H1 (cell line): ENCODE measurements around the gene SPECC1. TPM values are rescaled to one million over a fixed set of nuclear protein-coding genes. Genes with fewer than 3 reads are reported as not detected.

Experiments used
- CTCF ChIA-PET: fragments of 300-600 bp; sonication (Branson Sonifier 250); formaldehyde crosslinking; loops from one replicate; lab custom pipeline; 2021; ENCODE audit not compliant: partially characterized antibody; lab: Charles Lee
- POLR2A ChIA-PET: fragments of 300-600 bp; sonication (Branson Sonifier 250); formaldehyde crosslinking; loops from one replicate; lab custom pipeline; 2021; ENCODE audit warnings: inconsistent platforms; ENCODE audit not compliant: partially characterized antibody; lab: Charles Lee
- DNase-seq, 2 experiments: peaks; one replicate each; pipeline versions ENCODE4 v3.0.0 to v3.0.0-alpha.2; 2010 to 2022; ENCODE audit warnings: low spot score in 2 of 2, low read depth in 1 of 2, mixed read lengths in 1 of 2
- FAIRE-seq: peaks from 2 replicates; lab custom pipeline; 2011; peaks lifted over from hg19 to GRCh38; lab: Jason Lieb, UNC
- H2AFZ ChIP-seq: 2 replicates; pipeline ENCODE4 v1.8.1; 2012; ENCODE audit warnings: low read length, inconsistent platforms
- H2AK5ac ChIP-seq: 2 replicates; pipeline ENCODE4 v1.6.1; 2013; ENCODE audit warnings: low read depth, low read length
- H2BK120ac ChIP-seq: replicated peaks from 2 replicates; pipeline ENCODE3; 2013; ENCODE audit warnings: low read depth, low read length, inconsistent platforms
- H2BK12ac ChIP-seq: 2 replicates; pipeline ENCODE4 v1.6.1; 2013; ENCODE audit warnings: low read depth, low read length
- H2BK15ac ChIP-seq: 2 replicates; pipeline ENCODE4 v1.6.1; 2013; ENCODE audit warnings: low read length
- H2BK20ac ChIP-seq: 2 replicates; pipeline ENCODE4 v1.6.1; 2013; ENCODE audit warnings: low read length
- H2BK5ac ChIP-seq: 2 replicates; pipeline ENCODE4 v1.6.1; 2013; ENCODE audit warnings: low read depth, low read length
- H3K14ac ChIP-seq: 2 replicates; pipeline ENCODE4 v1.6.1; 2013; ENCODE audit warnings: inconsistent platforms; ENCODE audit not compliant: insufficient read length
- H3K18ac ChIP-seq: 2 replicates; pipeline ENCODE4 v1.6.1; 2013; ENCODE audit warnings: low read length; ENCODE audit errors: extremely low read depth
- H3K23ac ChIP-seq: 2 replicates; pipeline ENCODE4 v1.6.1; 2013; ENCODE audit warnings: inconsistent platforms; ENCODE audit not compliant: insufficient read length
- H3K23me2 ChIP-seq: 2 replicates; pipeline ENCODE4 v1.6.1; 2013; ENCODE audit warnings: low read depth, low read length
- H3K27ac ChIP-seq: 2 replicates; pipeline ENCODE4 v1.6.1; 2011; ENCODE audit warnings: low read depth, low read length, inconsistent platforms
- H3K27me3 ChIP-seq, 4 experiments: replicated peaks in 1 of 4; 1 replicate in 1 of 4; 2 replicates in 3 of 4; pipeline versions ENCODE4 v1.6.1 to v1.8.1; 2011 to 2013; ENCODE audit warnings: low read length in 3 of 4, mild to moderate bottlenecking in 3 of 4, inconsistent platforms in 2 of 4, mixed read lengths in 2 of 4, moderate library complexity in 1 of 4; ENCODE audit not compliant: control insufficient read depth in 3 of 4, insufficient read depth in 3 of 4; ENCODE audit errors: extremely low read depth in 1 of 4
- H3K36me3 ChIP-seq, 4 experiments: 2 replicates each; pipeline versions ENCODE4 v1.6.1 to v1.8.1; 2011 to 2013; ENCODE audit warnings: mild to moderate bottlenecking in 4 of 4, low read length in 3 of 4, moderate library complexity in 2 of 4, control low read depth in 1 of 4, inconsistent platforms in 1 of 4; ENCODE audit not compliant: insufficient read depth in 4 of 4, control insufficient read depth in 2 of 4
- H3K4ac ChIP-seq: replicated peaks from 2 replicates; pipeline ENCODE3; 2013; ENCODE audit warnings: low read length, low read depth, mixed read lengths, inconsistent platforms; ENCODE audit not compliant: insufficient read length
- H3K4me1 ChIP-seq, 4 experiments: replicated peaks in 1 of 4; 1 replicate in 1 of 4; 2 replicates in 3 of 4; pipeline versions ENCODE4 v1.6.1 to v1.8.1; 2011 to 2013; ENCODE audit warnings: low read length in 3 of 4, inconsistent platforms in 2 of 4, mixed read lengths in 1 of 4; ENCODE audit not compliant: insufficient read depth in 4 of 4, control insufficient read depth in 3 of 4
- H3K4me2 ChIP-seq, 2 experiments: 2 replicates each; pipeline versions ENCODE4 v1.6.1 to v1.8.1; 2011 to 2013; ENCODE audit warnings: low read depth in 2 of 2, low read length in 2 of 2, control low read depth in 1 of 2, inconsistent platforms in 1 of 2, mild to moderate bottlenecking in 1 of 2; ENCODE audit not compliant: insufficient read depth in 1 of 2
- H3K4me3 ChIP-seq, 4 experiments: fragments of 200-600, 300-600 bp in 1 of 4; sonication (generic), shearing (Covaris generic), sonication (Bioruptor Twin) in 1 of 4; 2 replicates each; pipeline versions ENCODE4 v1.5.1 to v1.8.1; 2011 to 2016; ENCODE audit warnings: low read length in 4 of 4, low read depth in 3 of 4, control low read depth in 2 of 4, inconsistent platforms in 2 of 4, mild to moderate bottlenecking in 2 of 4, mixed read lengths in 1 of 4, moderate library complexity in 1 of 4; ENCODE audit not compliant: insufficient read depth in 2 of 4; ENCODE audit errors: extremely low read depth in 1 of 4
- H3K56ac ChIP-seq: replicated peaks from 2 replicates; pipeline ENCODE3; 2013; ENCODE audit warnings: low read depth, mild to moderate bottlenecking, mixed read lengths, low read length, inconsistent platforms; ENCODE audit not compliant: insufficient read length
- H3K79me1 ChIP-seq: 2 replicates; pipeline ENCODE4 v1.6.1; 2013; ENCODE audit warnings: low read depth, low read length, control low read depth
- H3K79me2 ChIP-seq, 2 experiments: 2 replicates each; pipeline versions ENCODE4 v1.6.1 to v1.8.1; 2012 to 2013; ENCODE audit warnings: low read length in 2 of 2, mild to moderate bottlenecking in 2 of 2, inconsistent platforms in 1 of 2; ENCODE audit not compliant: insufficient read depth in 2 of 2, control insufficient read depth in 1 of 2
- H3K9ac ChIP-seq, 4 experiments: replicated peaks in 1 of 4; 1 replicate in 1 of 4; 2 replicates in 3 of 4; pipeline versions ENCODE4 v1.6.1 to v1.8.1; 2011 to 2013; ENCODE audit warnings: low read depth in 3 of 4, low read length in 3 of 4, control low read depth in 2 of 4, mild to moderate bottlenecking in 2 of 4, moderate library complexity in 2 of 4, inconsistent platforms in 1 of 4; ENCODE audit errors: extremely low read depth in 1 of 4
- H3K9me3 ChIP-seq, 2 experiments: 2 replicates each; pipeline versions ENCODE4 v1.6.1 to v1.8.1; 2012 to 2013; ENCODE audit warnings: mild to moderate bottlenecking in 2 of 2, moderate library complexity in 2 of 2, control low read depth in 1 of 2, inconsistent platforms in 1 of 2, low read depth in 1 of 2, low read length in 1 of 2, mixed read lengths in 1 of 2; ENCODE audit not compliant: insufficient read depth in 2 of 2
- H4K20me1 ChIP-seq, 2 experiments: replicated peaks in 1 of 2; 2 replicates each; pipeline versions ENCODE3 to v1.8.1; 2011 to 2013; ENCODE audit warnings: inconsistent platforms in 2 of 2, low read length in 2 of 2, mild to moderate bottlenecking in 1 of 2; ENCODE audit not compliant: insufficient read depth in 2 of 2, control insufficient read depth in 1 of 2
- H4K5ac ChIP-seq: 2 replicates; pipeline ENCODE4 v1.6.1; 2013; ENCODE audit warnings: low read length, low read depth, mixed read lengths, inconsistent platforms; ENCODE audit not compliant: insufficient read length
- H4K8ac ChIP-seq: 2 replicates; pipeline ENCODE4 v1.8.0; 2013; ENCODE audit warnings: mild to moderate bottlenecking, moderate library complexity, low read length, inconsistent platforms; ENCODE audit not compliant: insufficient read depth; ENCODE audit errors: extremely low read depth
- H4K91ac ChIP-seq: replicated peaks from 2 replicates; pipeline ENCODE3; 2013; ENCODE audit warnings: low read length, mixed read lengths, inconsistent platforms; ENCODE audit not compliant: insufficient read length
- EGR1 ChIP-seq: IDR thresholded peaks from 2 replicates; pipeline ENCODE4 v1.6.1; 2011; ENCODE audit warnings: low read depth, low read length, borderline replicate concordance
- RNF2 ChIP-seq: fragments of 200-900, 300-1000 bp; sonication (generic); IDR thresholded peaks from 2 replicates; pipeline ENCODE4 v1.7.1; 2016; ENCODE audit warnings: borderline replicate concordance, low read depth, mild to moderate bottlenecking, antibody characterized with exemption, low read length; ENCODE audit not compliant: poor library complexity, severe bottlenecking; ENCODE audit errors: missing control alignments
- SIN3A ChIP-seq, 2 experiments: IDR thresholded peaks in 1 of 2; conservative IDR thresholded peaks in 1 of 2; 2 replicates each; pipeline ENCODE4 v1.6.1; 2011 to 2012; ENCODE audit warnings: low read length in 2 of 2, improper control_type of control experiment in 1 of 2, low read depth in 1 of 2, mild to moderate bottlenecking in 1 of 2
- SP2 ChIP-seq: IDR thresholded peaks from 2 replicates; pipeline ENCODE4 v1.6.1; 2012; ENCODE audit warnings: mild to moderate bottlenecking, low read length, inconsistent platforms
- SP4 ChIP-seq: IDR thresholded peaks from 2 replicates; pipeline ENCODE4 v1.6.1; 2012; ENCODE audit warnings: low read length, inconsistent platforms
- SUZ12 ChIP-seq: fragments of 200-600 bp; sonication (generic); IDR thresholded peaks from 2 replicates; pipeline ENCODE4 v1.6.1; 2012; ENCODE audit warnings: mild to moderate bottlenecking, inconsistent platforms, low read length, moderate library complexity, mixed read lengths
- TAF1 ChIP-seq: IDR thresholded peaks from 2 replicates; pipeline ENCODE4 v1.6.1; 2011; ENCODE audit warnings: mild to moderate bottlenecking, low read depth, low read length
- WGBS, 2 experiments: shearing (Covaris generic) in 1 of 2; methylation state at CpG; one replicate each; pipeline versions ENCODE4 v1.1.6 to v1.1.7; 2013 to 2015; ENCODE audit warnings: low lambda C conversion rate in 2 of 2, mixed read lengths in 2 of 2, inconsistent platforms in 1 of 2, low coverage in 1 of 2, missing lambda C conversion rate in 1 of 2; ENCODE audit not compliant: insufficient replicate concordance in 2 of 2, insufficient coverage in 1 of 2, insufficient read length in 1 of 2; ENCODE audit errors: extremely low coverage in 1 of 2, missing lambda C conversion rate in 1 of 2; 5-methylcytosine and 5-hydroxymethylcytosine counted together
- polyA plus RNA-seq, 7 experiments: library from polyadenylated mRNA; depleted of rRNA in 3 of 7; stranded (reverse) in 5 of 7; unstranded in 2 of 7; fragments of >200 nt in 5 of 7; fragments of 200-250 nt in 2 of 7; gene quantifications; 1 replicate in 5 of 7; 2 replicates in 1 of 7; 4 replicates in 1 of 7; pipeline versions ENCODE4 v1.2.1 to v1.2.3, GENCODE V29; 2011 to 2013; ENCODE audit warnings: missing spikeins in 2 of 7, mixed read lengths in 2 of 7
- total RNA-seq: library from RNA; stranded (reverse); fragmentation: NEBNext Ultra II Directional; extraction: Animal tissue kit (Norgen Biotek cat#: 25700); gene quantifications from 2 replicates; pipeline ENCODE4 v1.2.1, GENCODE V29; 2021
- TF ChIP-seq, protein P1 (sequence below): IDR thresholded peaks from 2 replicates; pipeline ENCODE4 v1.6.1; 2011; ENCODE audit warnings: low read length, improper control_type of control experiment

The SPECC1 gene
- total and polyA plus RNA-seq, 2 of the 8 experiments (the other 6 are each of a cell fraction or from before 2014, with no cell fraction given): 35.8 to 87.9 TPM

- FAIRE-seq: peak; percentile 45
- H3K4ac ChIP-seq: no peak overlapping the region
- TF ChIP-seq SP4 (no peak), EGR1 (peak; percentile 94), SIN3A (conservative IDR thresholded peaks at IDR 0.05 in 1 of 2, IDR thresholded peaks at IDR 0.05 in 1 of 2; ENCODE audit: low read depth in 1 of 2, low read length in 2 of 2) (peak in 1 of 2 experiments; percentile 52; a peak in 1 of 4 replicates), TAF1 (peak; percentile 92), RNF2 (no peak), SP2 (no peak), SUZ12 (no peak)
- TF ChIP-seq, protein P1, sequence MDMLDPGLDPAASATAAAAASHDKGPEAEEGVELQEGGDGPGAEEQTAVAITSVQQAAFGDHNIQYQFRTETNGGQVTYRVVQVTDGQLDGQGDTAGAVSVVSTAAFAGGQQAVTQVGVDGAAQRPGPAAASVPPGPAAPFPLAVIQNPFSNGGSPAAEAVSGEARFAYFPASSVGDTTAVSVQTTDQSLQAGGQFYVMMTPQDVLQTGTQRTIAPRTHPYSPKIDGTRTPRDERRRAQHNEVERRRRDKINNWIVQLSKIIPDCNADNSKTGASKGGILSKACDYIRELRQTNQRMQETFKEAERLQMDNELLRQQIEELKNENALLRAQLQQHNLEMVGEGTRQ: no peak
Observed at GRCh38 chr17:20155258-20156195, 146.4 kb downstream of the SPECC1 start.

More at GRCh38 chr17:20155258-20156195, 146.4 kb downstream of the SPECC1 start:
- H3K9me3 ChIP-seq: no peaks in the 10 kb centered on the region
- peak overlapping the region; percentile 14; the same call in 1 of the 2 replicates for H2AFZ ChIP-seq
- 0 out of 8 replicates have a peak, but pooled peaks cover 0 to 2% (median 0%) of the 10 kb centered on the region in 4 experiments for H3K36me3 ChIP-seq
- no peak overlapping the region for H2AK5ac ChIP-seq
- H3K4me1 ChIP-seq: peaks cover 0 to 19% (median 8%) of the 10 kb centered on the region in 4 experiments; a peak in 6 of 7 replicates
- H2BK20ac ChIP-seq: no peak overlapping the region
- peaks cover 14 to 16% of the 10 kb centered on the region in 2 experiments for H4K20me1 ChIP-seq
- peak overlapping the region; percentile 80 to 95 (median 90) for H3K9ac ChIP-seq
- H3K23me2 ChIP-seq: peaks cover 4% of the 10 kb centered on the region; the same call in 1 of the 2 replicates
- peak overlapping the region; percentile 98; the same call in 1 of the 2 replicates for H4K8ac ChIP-seq
- H3K79me2 ChIP-seq: peaks cover 10 to 40% of the 10 kb centered on the region in 2 experiments
- H4K91ac ChIP-seq: peak overlapping the region; percentile 79
- no peaks in the 10 kb centered on the region; a peak in 1 of 7 replicates for H3K27me3 ChIP-seq
- no peak overlapping the region for H3K56ac ChIP-seq
- peak overlapping the region; percentile 73; the same call in 1 of the 2 replicates for H3K18ac ChIP-seq
- ChIA-PET CTCF (interaction anchor here (2.2 kb wide), 1 partner anchor 33 kb away, joined by 7 read pairs; no protein-coding TSS in a partner anchor), POLR2A (interaction anchor here (0.7 to 2.0 kb wide), 14 partner anchors 9 to 178 kb away, joined by 3 to 7 read pairs (median 4); partner anchors contain the start of genes AKAP10 and SPECC1)
- peak overlapping the region; percentile 70 to 85 (median 83) for H3K4me3 ChIP-seq
- H2BK15ac ChIP-seq: peak overlapping the region; percentile 48; the same call in 1 of the 2 replicates
- H3K23ac ChIP-seq: no peak overlapping the region
- no peak overlapping the region for H3K14ac ChIP-seq
- peak overlapping the region; percentile 89 for H4K5ac ChIP-seq
- peak overlapping the region; percentile 92 for H2BK5ac ChIP-seq
- H3K79me1 ChIP-seq: peaks cover 9% of the 10 kb centered on the region; the same call in 1 of the 2 replicates
- H2BK120ac ChIP-seq: no peak overlapping the region
- no peak overlapping the region for H2BK12ac ChIP-seq
- peak overlapping the region; percentile 84 for H3K27ac ChIP-seq
- peak; percentile 97 to 99 for DNase-seq
- 20% methylated on average over 42 of the region's 69 CpGs; no CpG with 5 or more reads in 1 of the 2 experiments for WGBS, 2 experiments
- peak overlapping the region; percentile 94 to 95 for H3K4me2 ChIP-seq
